Testis (tissue), 2 donors: ENCODE measurements around the gene METTL4.

Experiments used
- CTCF ChIP-seq, 3 experiments: fragments of 450-650 bp in 2 of 3; fragments of 200-600 bp in 1 of 3; sonication (generic) in 1 of 3; IDR thresholded peaks; one replicate each; pipeline ENCODE4 v1.5.1; 2016 to 2019; ENCODE audit warnings: antibody characterized with exemption in 3 of 3, mild to moderate bottlenecking in 2 of 3, moderate library complexity in 1 of 3
- POLR2A ChIP-seq: fragments of 450-650 bp; IDR thresholded peaks from one replicate; pipeline ENCODE4 v1.6.1; 2017; ENCODE audit warnings: antibody characterized with exemption, mild to moderate bottlenecking, moderate library complexity

GRCh38 chr18:2602844-2603243 lies 31.5 kb upstream of the METTL4 start:
- TF ChIP-seq POLR2A: no peak
- TF ChIP-seq CTCF (IDR thresholded peaks at IDR 0.05): no peak
